Left hindlimb (tissue), 1 donor: Measurements from ENCODE around the gene CACNA2D4.

ENCODE experiments used
- DNase-seq: peaks from one replicate; pipeline ENCODE4 v3.0.0-alpha.2; 2018

The CACNA2D4 gene

DNA sequence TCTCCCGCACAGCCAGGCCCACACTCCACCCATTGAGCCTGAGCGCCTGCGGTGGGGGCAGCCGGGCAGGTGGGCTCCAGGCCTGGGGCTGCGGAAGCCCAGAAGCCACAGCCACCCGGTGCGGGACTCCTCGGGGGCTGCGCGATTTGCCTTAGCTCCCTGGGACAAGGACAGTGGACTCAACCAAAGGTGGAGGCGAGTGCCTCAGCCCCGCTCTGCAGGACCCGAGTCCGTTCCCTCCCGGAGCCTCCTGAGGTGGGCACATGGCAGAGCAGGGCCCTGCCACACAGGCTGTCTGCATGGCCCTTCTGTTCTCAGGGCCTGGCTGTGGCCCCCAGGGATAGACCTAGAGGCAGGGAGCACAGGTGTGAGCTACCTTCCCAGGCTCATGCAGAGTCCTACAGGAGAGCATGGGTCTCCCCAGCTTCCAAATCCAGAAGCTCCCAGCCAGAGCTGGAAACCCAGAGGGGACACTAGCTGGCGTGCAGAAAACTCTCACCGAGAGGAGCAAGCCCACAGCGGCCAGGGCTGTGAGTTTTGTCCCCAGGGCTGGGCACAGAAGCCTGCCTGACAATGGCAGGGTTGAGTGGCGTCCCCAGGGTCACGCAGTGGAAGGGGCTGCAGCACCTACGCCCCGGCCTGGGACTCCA is 120.3 kb downstream of the CACNA2D4 start:
- DNase-seq = no peak

DNA sequence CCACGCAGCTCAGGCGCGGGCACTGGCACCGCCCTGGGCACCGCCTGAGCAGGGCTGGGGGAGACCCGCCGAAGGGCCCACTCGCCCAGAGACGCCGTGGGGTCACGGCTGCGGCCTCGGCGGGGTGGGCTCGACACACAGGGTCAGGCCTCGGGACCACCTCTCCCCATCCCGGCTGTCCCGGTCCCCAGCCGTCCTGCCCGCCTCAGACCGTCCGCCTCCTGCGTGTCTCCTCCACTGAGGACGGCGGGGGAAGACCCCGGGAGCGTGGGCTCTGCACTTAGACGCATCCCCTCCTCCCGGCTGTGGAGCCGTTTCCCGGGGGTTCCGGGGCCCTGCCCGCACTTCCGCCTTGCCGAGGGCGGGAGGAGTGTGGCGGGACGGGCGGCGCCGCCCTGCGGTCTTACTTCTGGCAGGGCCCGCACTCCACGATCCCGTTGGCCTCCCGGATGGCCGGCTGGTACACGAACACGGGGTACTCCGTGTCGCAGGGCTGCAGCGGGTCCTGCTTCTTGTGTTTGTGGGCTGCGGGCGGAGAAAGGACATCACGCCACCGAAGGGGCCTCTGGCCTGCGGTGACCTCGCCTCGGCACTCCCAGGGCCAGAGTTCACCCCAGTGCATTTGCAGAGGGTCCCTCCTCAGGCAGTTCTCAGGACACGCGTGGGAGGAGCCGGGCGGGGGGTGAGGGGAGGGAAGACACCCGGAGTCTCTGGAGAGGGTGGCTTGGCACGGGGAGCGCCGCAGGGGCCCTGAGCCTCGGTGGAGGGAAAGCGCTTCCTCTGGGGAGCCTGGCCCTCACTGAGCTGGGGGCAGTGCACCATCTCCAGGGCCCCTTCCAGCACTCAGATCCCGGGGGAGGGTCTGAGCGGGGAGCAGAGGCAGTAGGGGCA is 121.2 kb downstream of the CACNA2D4 start:
- peak; percentile 68 for DNase-seq

DNA sequence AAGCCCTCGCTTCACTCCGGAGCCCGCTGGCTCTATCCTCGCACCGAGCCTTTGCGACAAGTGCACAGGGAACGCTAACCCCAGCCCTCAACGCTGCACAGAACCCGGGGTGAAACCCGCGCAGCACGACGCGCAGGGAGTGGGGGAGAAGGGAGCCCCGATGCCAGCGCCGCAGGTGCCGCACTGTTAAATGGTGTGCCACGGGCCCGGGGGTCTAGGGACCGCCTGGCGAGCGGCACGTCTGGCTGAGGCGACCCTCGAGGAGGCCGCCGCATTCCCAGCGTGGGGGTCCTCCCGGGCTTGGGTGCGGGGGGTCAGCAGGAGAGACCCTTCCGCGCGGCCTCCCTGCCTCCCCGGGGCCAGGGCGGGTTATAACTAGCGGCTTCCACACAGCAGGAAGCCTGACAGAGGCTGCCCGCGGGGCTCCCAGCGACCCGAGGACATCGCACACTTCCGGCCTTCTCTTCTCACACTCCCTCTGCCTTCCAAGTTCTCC is 121.9 kb downstream of the CACNA2D4 start:
- no peak for DNase-seq

DNA sequence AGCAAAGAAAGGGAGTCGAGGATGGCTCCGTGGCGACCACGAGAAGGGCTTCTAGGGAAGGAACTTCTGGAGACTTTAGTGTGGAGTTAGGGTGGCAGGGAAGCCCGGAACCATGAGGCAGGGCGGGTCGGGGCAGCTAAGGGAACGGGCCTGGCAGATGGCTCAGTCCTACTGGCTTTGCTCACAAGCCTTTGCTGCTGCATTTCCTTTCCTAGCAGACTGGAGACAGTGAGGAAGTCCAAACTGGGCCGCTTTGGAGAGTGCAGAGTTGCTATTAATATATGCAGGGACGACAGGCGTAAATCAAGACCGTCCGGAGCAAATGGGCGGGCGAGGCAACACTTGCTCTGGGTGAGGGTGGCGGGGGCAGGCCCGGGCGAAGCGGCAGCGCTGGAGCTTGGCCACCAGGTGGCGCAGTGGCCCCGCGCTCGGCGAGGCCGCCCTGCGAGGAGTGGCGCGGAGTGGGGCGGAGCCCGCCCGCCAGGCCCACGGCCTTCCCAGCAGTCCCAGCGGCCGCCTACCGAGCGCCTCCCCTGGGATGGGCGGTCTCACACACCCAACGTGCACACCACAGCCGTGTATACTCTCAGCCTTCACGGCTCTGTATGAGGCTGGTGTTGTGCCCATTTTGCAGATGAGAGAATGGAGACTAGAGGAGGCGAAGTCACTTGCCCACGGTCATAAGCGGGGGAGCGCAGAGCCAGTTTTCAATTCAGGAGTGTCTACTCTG is 122.5 kb downstream of the CACNA2D4 start:
- DNase-seq = peak; percentile 92

DNA sequence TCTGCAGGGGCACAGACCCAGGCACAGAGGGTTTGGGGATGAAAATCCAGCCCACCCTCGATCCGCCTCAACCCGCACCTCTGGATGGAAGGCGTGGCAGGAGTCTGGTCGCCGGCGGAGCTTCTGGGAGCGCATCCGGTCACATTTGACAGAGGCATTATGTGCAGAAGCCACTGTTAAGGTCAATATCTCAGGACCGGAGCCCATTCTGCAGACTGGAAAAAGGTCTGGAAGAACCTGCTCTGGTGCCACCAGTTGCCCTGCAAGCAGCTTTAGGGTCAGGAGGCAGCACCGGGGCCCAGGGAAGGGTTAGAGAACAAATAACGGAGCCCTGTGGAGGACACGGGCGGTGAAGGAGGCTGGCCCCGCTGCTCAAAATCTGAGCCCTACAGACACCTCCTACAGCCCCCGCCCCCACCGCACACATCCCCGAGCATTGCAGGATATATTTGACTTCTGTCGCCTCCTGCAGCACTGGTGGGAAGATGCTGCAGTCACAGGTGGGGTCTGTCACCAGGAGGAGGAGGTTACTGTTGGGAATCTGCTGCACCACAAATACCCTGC is 123.1 kb downstream of the CACNA2D4 start:
- DNase-seq = no peak

DNA sequence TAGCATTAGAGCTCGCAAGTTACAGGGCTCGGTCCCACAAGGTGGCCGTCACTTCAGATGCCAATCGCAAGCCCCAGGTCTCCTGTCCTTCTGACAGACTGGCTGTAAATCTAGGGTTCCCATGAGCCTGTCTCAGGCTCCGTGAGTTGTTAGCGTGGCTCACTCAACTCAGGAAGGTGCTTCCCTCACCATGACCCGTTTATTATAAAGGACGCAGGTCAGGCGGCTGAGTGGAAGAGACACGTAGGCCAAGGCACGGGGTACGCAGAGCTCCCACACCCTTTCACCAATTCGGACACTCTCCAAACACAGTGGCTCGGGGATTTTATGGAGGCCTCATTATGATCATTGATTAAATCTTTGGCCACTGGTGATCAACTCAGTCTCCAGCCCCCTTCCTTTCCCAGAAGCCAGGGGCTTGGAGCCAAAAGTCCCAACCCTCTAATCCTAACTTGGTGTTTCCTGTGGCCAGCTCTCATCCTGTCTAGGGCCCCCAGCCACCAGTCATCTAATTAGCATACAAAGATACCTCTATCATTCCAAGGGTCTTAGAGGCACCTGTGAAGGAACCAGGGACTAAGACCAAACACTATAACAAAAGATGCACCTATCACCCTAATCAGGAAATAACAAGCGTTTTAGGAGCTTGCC is 123.9 kb downstream of the CACNA2D4 start:
- DNase-seq = no peak

DNA sequence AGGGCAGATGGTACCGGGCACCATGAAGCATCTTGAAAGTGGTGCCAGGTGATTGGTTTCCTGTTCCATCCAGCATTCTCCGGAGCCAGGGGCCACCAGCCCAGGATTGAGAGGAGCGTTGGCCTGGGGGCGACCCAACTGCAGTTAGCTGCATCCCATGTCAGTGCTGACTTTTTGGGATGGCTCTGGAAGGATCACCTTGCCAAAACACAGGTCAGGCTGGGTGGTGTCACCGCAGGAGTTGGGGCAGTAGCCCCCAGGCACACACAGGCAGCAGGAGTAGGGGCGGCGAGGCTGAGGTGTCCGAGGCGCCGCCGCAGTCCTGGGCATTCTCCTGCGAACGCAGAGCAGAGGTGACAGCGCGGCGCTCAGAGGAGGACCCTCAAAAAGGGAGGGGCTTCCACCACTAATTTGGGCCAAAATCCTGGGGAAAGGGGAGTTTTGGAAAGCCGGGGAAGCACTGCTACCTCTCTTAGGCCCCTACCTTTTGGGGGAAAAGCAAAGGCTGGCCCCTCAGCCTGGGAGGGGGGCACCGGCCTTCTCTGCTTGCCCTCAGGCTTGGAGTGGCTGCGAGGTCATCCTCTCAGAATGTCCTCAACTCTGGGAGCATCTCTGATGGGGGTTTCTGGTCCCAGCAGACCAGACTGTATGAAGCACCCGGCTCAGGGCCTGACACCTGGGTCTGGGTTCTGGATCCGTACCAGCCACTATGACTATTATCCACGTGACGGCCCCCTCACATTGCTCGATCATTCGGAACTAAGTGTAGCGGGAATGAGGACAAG is 124.8 kb downstream of the CACNA2D4 start:
- DNase-seq = no peak

DNA sequence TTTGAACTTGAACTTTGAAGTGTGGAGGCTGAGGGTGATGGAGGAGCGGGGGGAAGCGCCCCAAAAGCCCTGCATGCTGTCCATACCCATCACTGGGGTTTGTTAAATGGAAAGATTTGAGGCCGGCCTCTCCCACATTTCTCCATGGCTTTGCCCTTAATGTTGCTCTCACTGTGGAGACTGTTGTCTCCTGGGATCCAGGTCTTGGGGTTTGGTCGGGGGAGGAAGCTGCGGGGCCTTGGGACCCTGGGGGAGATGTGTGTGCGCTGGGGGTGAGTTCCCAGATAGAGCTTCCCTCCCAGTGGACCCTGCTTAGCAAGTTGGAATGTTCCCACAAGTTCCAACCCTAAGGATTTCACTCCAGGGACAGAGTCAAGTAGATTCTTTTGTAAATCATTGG is 126.0 kb downstream of the CACNA2D4 start:
- no peak for DNase-seq

DNA sequence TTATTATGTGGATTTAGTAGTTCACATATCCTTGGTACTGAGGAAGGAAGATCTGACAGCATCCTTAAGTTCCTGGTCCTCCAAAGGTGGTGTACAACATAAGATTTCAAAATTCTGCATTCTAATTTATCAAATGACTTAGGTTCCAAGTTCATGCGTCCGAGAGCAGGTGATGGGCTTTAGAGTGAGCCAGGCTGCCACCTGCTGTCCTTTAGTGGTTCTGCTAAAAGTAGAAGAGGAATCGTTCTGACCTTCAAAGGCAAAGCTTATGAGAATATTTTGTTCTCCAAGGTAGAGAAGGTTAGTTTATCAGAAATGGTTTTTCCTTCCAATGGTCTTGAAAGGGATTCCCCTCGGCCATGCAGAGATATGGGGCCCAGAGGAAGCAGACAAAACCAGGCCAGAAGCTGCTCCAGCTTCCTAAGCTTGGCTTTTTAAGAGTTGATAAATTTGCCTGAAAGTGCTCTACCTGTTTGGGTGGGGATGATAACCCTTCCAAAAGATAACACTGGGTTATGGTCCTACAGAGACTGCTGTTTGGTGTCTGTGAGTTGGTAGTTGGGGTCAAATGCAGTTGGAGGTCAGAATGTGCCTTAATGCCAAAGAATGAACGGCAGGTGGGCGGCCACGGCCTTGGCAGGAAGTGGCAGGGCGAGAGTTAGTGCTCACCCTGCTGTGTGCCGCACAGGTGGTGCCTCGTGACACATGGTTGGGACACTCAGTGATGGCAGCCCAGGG is 127.2 kb downstream of the CACNA2D4 start:
- DNase-seq = no peak

DNA sequence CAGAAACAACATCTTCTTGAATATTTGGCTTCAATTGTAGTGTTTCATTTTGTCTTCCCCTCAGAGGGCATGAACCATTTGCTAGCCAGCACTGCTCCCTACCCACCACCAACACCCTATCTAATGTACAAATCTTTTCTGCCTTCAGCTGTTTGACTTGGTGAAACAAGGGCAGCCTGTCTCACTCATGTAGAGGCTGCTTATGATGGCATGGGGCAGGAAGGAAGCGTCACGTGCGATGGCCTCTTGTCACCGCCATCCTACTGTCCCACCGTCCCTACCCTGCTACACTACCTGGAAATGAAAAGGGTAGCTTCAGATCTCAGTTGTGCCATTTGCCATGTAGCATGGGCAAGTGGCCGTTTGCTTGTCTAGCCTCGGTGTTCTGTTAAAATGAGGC is 128.0 kb downstream of the CACNA2D4 start:
- DNase-seq = no peak

DNA sequence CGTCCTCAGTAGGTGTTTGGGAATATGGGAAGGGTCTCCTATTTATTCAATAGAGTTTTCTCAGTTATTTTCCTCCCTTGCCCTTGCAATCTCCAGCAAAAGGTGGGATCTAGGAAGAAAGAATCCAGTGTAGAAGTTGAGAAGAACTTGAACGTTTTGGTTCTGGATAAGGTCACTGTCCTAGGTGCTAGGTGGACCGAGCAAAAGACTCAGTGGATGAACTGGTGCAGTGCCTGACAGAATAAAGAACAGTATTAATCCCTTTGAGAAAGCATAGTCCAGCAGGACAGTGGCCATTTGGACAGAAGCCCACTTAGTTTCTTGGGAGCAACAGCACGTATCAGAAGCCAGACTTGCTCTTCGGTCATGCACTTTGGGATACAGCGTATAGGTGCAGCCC is 130.7 kb downstream of the CACNA2D4 start:
- no peak for DNase-seq

DNA sequence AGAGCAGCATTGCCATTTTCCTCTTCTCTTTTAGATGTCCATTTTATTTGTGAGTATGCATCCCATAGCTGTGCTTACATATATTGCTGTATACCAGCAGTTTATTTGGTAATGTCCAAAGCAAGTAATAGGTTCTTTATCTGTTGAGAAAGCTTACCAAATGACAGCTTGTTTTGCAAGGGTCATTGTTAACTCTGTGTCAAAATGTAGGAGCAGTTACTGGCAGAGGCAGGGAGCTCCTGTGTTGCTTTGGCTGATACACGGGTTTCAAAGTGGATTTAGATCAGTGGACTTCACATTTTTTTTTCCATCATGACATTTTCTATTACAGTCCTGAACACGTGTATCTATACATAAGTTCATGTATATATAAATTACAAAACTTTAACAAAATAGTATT is 136.2 kb downstream of the CACNA2D4 start:
- no peak for DNase-seq

DNA sequence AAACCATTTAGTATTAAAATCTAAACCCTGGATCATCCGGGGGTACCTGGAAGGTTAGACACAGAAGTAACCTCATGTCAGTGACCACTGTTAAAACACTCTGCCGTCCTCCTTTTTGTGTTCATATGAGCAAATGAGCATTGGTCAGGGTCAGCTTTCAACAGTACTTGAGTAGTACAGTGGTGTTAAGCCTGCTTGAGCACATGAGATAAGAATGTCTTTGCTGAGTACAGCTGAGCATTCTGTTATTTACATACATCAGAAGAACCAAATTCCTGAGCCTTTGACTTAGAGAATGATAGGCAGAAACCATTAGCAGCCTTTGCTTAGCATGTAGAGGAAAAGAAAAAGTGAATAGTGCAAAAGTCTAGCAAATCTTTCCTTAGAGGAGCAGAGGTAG is 136.7 kb downstream of the CACNA2D4 start:
- no peak for DNase-seq

DNA sequence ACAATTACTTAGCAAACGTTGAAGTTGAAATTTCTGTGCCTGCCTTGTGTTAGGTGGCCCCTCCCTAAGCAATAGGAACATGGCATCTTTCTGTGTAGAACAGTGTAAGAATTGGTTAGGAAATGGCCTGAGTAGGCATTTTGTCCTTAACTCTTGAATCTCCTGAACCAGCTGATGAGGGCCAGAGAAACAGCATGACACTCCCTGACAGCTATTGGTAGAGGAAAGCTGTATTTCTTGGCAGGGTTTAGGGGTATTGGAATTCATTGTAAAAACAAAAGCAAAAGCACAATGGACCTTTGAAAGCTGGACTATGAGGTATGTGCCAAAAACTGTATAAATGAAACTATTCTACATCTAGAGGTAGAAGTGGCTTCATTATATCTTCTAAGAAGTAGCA is 138.7 kb downstream of the CACNA2D4 start:
- DNase-seq = no peak

DNA sequence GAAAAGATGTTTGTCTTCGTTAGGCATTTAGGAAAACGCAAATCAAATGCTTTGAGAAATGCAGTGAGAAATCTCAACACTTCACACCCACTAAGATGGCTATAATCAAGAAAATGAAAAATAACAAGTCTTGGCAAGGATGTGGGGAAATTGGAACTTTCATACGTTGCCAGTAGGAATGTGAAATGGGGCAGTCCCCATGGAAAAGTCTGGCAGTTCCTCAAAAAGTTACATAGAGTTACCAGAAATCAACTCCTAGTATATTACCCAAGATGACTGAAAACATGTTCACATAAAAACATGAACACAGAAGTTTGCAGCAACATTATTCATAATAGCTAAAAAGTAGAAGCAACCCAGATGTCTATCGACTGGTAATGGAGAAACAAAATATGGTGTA is 139.5 kb downstream of the CACNA2D4 start:
- no peak for DNase-seq

DNA sequence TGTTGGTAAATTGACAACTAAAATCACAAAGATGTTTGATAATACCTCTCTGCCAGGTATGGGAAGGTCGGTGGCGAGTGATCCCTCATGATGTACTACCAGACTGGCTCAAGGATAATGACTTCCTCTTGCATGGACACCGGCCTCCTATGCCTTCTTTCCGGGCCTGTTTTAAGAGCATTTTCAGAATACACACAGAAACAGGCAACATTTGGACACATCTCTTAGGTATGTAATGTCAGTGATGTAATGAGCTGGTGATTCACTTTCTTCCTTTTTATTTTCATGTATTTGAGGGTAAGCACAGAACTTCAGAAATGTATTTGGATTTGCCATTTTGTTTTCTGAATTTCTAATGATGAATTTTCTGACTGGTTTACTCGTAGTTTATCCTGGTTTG is 140.7 kb downstream of the CACNA2D4 start:
- DNase-seq = no peak

DNA sequence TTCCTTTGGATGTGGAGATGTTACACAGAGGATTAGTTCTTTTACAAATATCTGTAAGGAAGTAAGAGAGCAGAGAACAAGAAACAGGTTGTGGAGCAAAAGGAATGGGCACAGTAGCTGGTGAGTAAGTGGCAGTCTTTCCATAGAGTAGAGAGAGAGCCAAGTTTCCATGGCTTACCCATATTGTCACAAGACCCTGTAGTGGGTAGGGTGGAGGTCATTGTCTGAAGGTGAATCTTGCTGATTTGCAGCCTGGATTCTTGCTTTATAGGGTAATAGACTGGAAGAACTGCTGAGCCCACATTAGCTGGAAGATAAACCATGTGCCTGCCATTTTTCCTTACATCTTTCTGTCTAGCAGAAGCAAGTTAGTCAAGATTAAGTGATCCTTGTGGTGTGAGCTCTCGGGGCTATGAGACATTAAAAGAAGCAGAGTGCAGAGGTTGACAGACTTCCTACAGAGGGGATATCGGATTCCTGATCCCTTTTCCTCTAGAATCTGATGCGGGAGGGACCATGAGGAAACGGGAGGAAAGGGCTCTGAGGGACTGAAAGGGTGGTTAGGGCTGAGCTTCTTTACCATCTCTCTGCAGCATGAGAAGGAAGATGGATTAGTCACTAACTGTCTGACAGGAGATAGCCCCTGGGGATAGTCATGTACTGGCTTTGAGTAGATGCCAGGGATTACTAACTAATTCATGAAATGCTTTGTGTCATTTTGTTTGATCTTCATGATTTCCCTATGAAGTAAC is 142.1 kb downstream of the CACNA2D4 start:
- no peak for DNase-seq

DNA sequence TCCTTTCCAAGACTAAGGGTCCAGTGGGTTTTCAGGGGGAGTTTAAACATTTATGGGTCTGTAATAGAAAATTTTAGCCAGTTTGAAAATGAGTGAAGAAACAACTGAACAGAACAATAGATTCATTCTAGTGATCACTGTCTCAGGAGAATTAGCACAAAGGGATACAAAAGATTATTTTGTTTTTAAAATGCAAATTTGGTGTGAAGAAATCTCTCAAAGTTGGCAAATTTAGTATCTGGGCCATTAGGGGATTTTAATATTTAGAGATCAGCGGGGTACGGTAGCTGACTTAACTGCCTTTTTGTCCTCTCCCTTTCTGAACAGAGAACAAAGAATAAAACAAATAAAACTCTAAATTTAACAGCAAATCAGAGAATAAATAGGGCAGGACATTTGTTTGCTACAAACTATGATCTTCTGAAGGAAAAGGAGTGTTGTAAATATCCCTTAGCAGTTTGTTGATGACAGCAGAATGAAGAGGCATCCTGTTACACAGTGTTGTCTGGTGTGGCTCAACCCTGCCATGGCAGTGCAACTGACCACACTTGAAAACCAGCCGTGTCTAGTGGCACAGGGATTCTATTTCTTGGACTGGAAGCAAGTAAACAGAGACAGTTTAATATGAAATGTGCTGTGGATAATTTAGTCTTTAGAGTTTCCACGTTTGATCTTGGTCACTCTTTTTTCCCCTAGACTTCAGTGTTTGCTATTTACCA is 144.4 kb downstream of the CACNA2D4 start:
- DNase-seq = no peak

DNA sequence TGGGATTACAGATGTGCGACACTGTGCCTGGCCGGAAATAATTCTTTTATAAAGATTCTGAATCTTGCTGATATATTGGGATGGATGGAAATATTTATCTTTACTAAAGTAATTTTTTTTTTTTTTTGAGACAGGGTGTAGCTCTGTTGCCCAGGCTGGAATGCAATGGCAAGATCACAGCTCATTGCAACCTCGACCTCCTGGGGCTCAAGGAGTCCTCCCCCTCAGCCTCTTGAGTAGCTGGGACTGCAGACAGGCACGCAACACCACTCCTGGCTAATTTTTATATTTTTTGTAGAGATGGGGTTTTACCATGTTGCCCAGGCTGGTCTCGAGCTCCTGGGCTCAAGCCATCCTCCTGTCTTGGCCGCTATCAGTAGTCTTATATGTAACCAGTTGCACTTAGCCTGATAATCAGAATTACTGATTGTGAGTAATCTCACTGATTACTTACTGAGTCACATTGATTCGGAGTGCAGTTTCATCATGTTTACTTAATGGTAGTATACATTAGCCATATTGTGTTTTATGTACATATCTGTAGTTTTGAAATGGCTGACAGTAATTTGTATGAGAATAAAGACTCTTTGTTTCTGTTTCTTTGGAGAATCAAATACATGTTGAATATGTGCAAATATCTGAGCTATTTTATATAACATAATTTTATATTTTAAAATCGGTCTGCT is 148.5 kb downstream of the CACNA2D4 start:
- DNase-seq = no peak
